MM.1S (cell line): ENCODE measurements around the gene TMEM209.

Experiments used
- CTCF ChIP-seq: fragments of 300-600 bp; sonication (generic); IDR thresholded peaks from 2 replicates; pipeline ENCODE4 v1.5.1; 2016; ENCODE audit warnings: antibody characterized with exemption, low read length, mixed read lengths
- EZH2 ChIP-seq: fragments of 300-600 bp; sonication (generic); optimal IDR thresholded peaks from 2 replicates; pipeline ENCODE3; 2017; ENCODE audit warnings: low read depth, mild to moderate bottlenecking, antibody characterized with exemption, low read length, mixed read lengths
- EZH2phosphoT487 ChIP-seq: fragments of 300-600 bp; sonication (generic); IDR thresholded peaks from 2 replicates; pipeline ENCODE4 v1.6.1; 2018; ENCODE audit warnings: antibody characterized with exemption, low read length

- TF ChIP-seq CTCF (no peak), EZH2 (no peak), EZH2phosphoT487 (no peak)
Measured at GRCh38 chr7:130201796-130202195, 3.4 kb downstream of the TMEM209 start.
